SK-N-SH (cell line): ENCODE data around the gene POT1. TPM values are rescaled to one million over a fixed set of nuclear protein-coding genes. Genes with fewer than 3 reads are reported as not detected.

Source experiments
- CTCF ChIA-PET: fragments of 300-600, 350-600 bp; formaldehyde crosslinking; extraction: SDS; loops from one replicate; lab custom pipeline; 2021; lab: Yijun Ruan, JAX
- POLR2A ChIA-PET: fragments of 350-600 bp; sonication (Branson Sonifier 250); formaldehyde crosslinking; extraction: SDS; loops from one replicate; lab custom pipeline; 2020; ENCODE audit warnings: antibody characterized with exemption, inconsistent platforms; lab: Yijun Ruan, JAX
- DNase-seq: peaks from one replicate; pipeline ENCODE4 v3.0.0; 2012
- H2AFZ ChIP-seq: fragments of 200-600 bp; sonication (generic); 2 replicates; pipeline ENCODE4 v1.8.1; 2016; ENCODE audit warnings: antibody characterized with exemption, mild to moderate bottlenecking, low read depth
- H3F3A ChIP-seq: fragments of 200-600 bp; sonication (generic); replicated peaks from 2 replicates; pipeline ENCODE3; 2016; ENCODE audit warnings: antibody characterized with exemption, mild to moderate bottlenecking; ENCODE audit not compliant: insufficient read depth
- H3K27ac ChIP-seq, 2 experiments: fragments of 200-500 bp in 1 of 2; fragments of 200-600 bp in 1 of 2; sonication (Bioruptor generic) in 1 of 2; sonication (generic), shearing (Covaris generic) in 1 of 2; 2 replicates each; pipeline versions ENCODE4 v1.5.1 to v1.6.1; 2014 to 2016; ENCODE audit warnings: low read depth in 2 of 2, inconsistent platforms in 1 of 2, low read length in 1 of 2, mild to moderate bottlenecking in 1 of 2, mixed read lengths in 1 of 2
- H3K27me3 ChIP-seq: fragments of 200-600 bp; sonication (generic), shearing (Covaris generic); 2 replicates; pipeline ENCODE4 v1.6.1; 2016; ENCODE audit warnings: mixed run types; ENCODE audit not compliant: insufficient read depth
- H3K36me3 ChIP-seq, 2 experiments: fragments of 200-500 bp in 1 of 2; fragments of 200-600 bp in 1 of 2; sonication (Bioruptor generic) in 1 of 2; sonication (generic) in 1 of 2; replicated peaks in 1 of 2; 2 replicates each; pipeline versions ENCODE3 to v1.5.1; 2014 to 2016; ENCODE audit warnings: low read length in 1 of 2, mild to moderate bottlenecking in 1 of 2; ENCODE audit not compliant: insufficient read depth in 2 of 2, control insufficient read depth in 1 of 2
- H3K4me1 ChIP-seq, 2 experiments: fragments of 200-500 bp in 1 of 2; fragments of 200-600 bp in 1 of 2; sonication (Bioruptor generic) in 1 of 2; sonication (generic), shearing (Covaris generic) in 1 of 2; 2 replicates each; pipeline versions ENCODE4 v1.5.1 to v1.6.1; 2014 to 2016; ENCODE audit warnings: low read depth in 1 of 2, low read length in 1 of 2, mixed run types in 1 of 2; ENCODE audit not compliant: insufficient read depth in 2 of 2, control insufficient read depth in 1 of 2
- H3K4me2 ChIP-seq: fragments of 200-600 bp; sonication (generic), shearing (Covaris generic); 2 replicates; pipeline ENCODE4 v1.6.1; 2017; ENCODE audit warnings: mixed run types
- H3K4me3 ChIP-seq, 2 experiments: fragments of 200-500 bp in 1 of 2; fragments of 200-600 bp in 1 of 2; sonication (Bioruptor generic) in 1 of 2; sonication (generic), shearing (Covaris generic) in 1 of 2; 2 replicates each; pipeline versions ENCODE4 v1.5.1 to v1.8.1; 2014 to 2016; ENCODE audit warnings: low read depth in 2 of 2, inconsistent platforms in 1 of 2, low read length in 1 of 2, mild to moderate bottlenecking in 1 of 2, mixed read lengths in 1 of 2, moderate library complexity in 1 of 2
- H3K79me2 ChIP-seq: fragments of 200-600 bp; sonication (generic); 2 replicates; pipeline ENCODE4 v1.8.1; 2017; ENCODE audit warnings: mild to moderate bottlenecking; ENCODE audit not compliant: insufficient read depth
- H3K9ac ChIP-seq: fragments of 200-600 bp; sonication (generic); 2 replicates; pipeline ENCODE4 v1.6.1; 2017; ENCODE audit warnings: mixed run types
- H3K9me2 ChIP-seq: fragments of 200-600 bp; sonication (generic); 2 replicates; pipeline ENCODE4 v1.6.1; 2017; ENCODE audit warnings: mixed run types
- H3K9me3 ChIP-seq: fragments of 200-600 bp; sonication (generic); 2 replicates; pipeline ENCODE4 v1.6.1; 2017; ENCODE audit warnings: mixed run types, mild to moderate bottlenecking, moderate library complexity
- H4K20me1 ChIP-seq: fragments of 200-600 bp; sonication (generic); 2 replicates; pipeline ENCODE4 v1.6.1; 2017; ENCODE audit warnings: mild to moderate bottlenecking, mixed run types; ENCODE audit not compliant: insufficient read depth
- CHD2 ChIP-seq: fragments of 150-350 bp; IDR thresholded peaks from 2 replicates; pipeline ENCODE4 v1.6.1; 2018; ENCODE audit warnings: low read length; ENCODE audit not compliant: partially characterized antibody
- EP300 ChIP-seq, 2 experiments: IDR thresholded peaks; 2 replicates each; pipeline versions ENCODE4 v1.4.0 to v1.6.1; 2012; ENCODE audit warnings: borderline replicate concordance in 1 of 2, low read depth in 1 of 2, low read length in 1 of 2
- EZH2phosphoT487 ChIP-seq: fragments of 200-600 bp; sonication (generic); IDR thresholded peaks from 2 replicates; pipeline ENCODE4 v1.6.1; 2017; ENCODE audit warnings: low read depth, mixed run types, mild to moderate bottlenecking, antibody characterized with exemption, moderate library complexity, borderline replicate concordance
- FOSL2 ChIP-seq: IDR thresholded peaks from 2 replicates; pipeline ENCODE4 v1.4.0; 2012; ENCODE audit warnings: low read depth, mild to moderate bottlenecking, moderate library complexity, borderline replicate concordance
- FOXM1 ChIP-seq: IDR thresholded peaks from 2 replicates; pipeline ENCODE4 v1.4.0; 2012; ENCODE audit warnings: low read depth, mild to moderate bottlenecking
- GABPA ChIP-seq: IDR thresholded peaks from 2 replicates; pipeline ENCODE4 v1.4.0; 2012; ENCODE audit warnings: low read depth, mild to moderate bottlenecking
- MXI1 ChIP-seq: IDR thresholded peaks from 2 replicates; pipeline ENCODE4 v1.6.1; 2012; ENCODE audit warnings: mild to moderate bottlenecking, low read depth, low read length, improper control_type of control experiment
- NRF1 ChIP-seq: IDR thresholded peaks from 2 replicates; pipeline ENCODE4 v1.6.1; 2012; ENCODE audit warnings: low read depth, mild to moderate bottlenecking, low read length
- RCOR1 ChIP-seq: fragments of 150-350 bp; IDR thresholded peaks from 2 replicates; pipeline ENCODE4 v1.6.1; 2017; ENCODE audit warnings: antibody characterized with exemption, low read length
- RFX5 ChIP-seq: IDR thresholded peaks from 2 replicates; pipeline ENCODE4 v1.6.1; 2012; ENCODE audit warnings: mild to moderate bottlenecking, improper control_type of control experiment, low read length
- TAF1 ChIP-seq: IDR thresholded peaks from 2 replicates; pipeline ENCODE4 v1.6.1; 2012; ENCODE audit warnings: low read depth, mild to moderate bottlenecking, low read length, moderate library complexity, borderline replicate concordance
- YY1 ChIP-seq: IDR thresholded peaks from 2 replicates; pipeline ENCODE4 v1.4.0; 2012; ENCODE audit warnings: low read depth, mild to moderate bottlenecking
- WGBS: methylation state at CpG from one replicate; pipeline ENCODE4 v1.1.6; 2017; ENCODE audit warnings: low lambda C conversion rate; 5-methylcytosine and 5-hydroxymethylcytosine counted together
- polyA plus RNA-seq, 3 experiments: library from polyadenylated mRNA; depleted of rRNA; stranded (reverse); fragments of >200 nt; gene quantifications; 2 replicates each; pipeline ENCODE4 v1.2.3, GENCODE V29; 2012
- TF ChIP-seq, protein P1 (sequence below): IDR thresholded peaks from 2 replicates; pipeline ENCODE4 v1.4.0; 2012; ENCODE audit warnings: low read depth
- TF ChIP-seq, protein P2 (sequence below): IDR thresholded peaks from 2 replicates; pipeline ENCODE4 v1.4.0; 2012; ENCODE audit warnings: low read depth, borderline replicate concordance
- TF ChIP-seq, protein P3 (sequence below): IDR thresholded peaks from 2 replicates; pipeline ENCODE4 v1.6.1; 2012; ENCODE audit warnings: mild to moderate bottlenecking, low read depth, low read length, moderate library complexity
- TF ChIP-seq, protein P4 (sequence below): IDR thresholded peaks from 2 replicates; pipeline ENCODE4; 2012

POT1 gene
- polyA plus RNA-seq, 1 of the 3 experiments (the other 2 are of a cell fraction), result 18.1 TPM

GRCh38 chr7:124811341-124811740 is 118.3 kb downstream of the POT1 start:
- Histone ChIP-seq H3K4me1 (no peaks in the 10 kb centered on the region; a peak in 1 of 4 replicates), H3K9ac (no peak overlapping the region), H3K36me3 (no peaks in the 10 kb centered on the region), H2AFZ (no peak overlapping the region), H3K9me2 (no peaks in the 10 kb centered on the region), H3K4me2 (no peak overlapping the region), H3F3A (no peaks in the 10 kb centered on the region), H3K79me2 (no peaks in the 10 kb centered on the region), H3K9me3 (no peaks in the 10 kb centered on the region), H3K4me3 (no peak overlapping the region), H3K27me3 (no peaks in the 10 kb centered on the region), H4K20me1 (no peaks in the 10 kb centered on the region), H3K27ac (no peak overlapping the region)
- ChIA-PET POLR2A (no interaction called here), CTCF (no interaction called here)
- WGBS, result 58% methylated on average over 1 of the region's 1 CpG
- TF ChIP-seq, protein P1, sequence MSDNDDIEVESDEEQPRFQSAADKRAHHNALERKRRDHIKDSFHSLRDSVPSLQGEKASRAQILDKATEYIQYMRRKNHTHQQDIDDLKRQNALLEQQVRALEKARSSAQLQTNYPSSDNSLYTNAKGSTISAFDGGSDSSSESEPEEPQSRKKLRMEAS, result no peak
- no peak for DNase-seq

GRCh38 chr7:124810605-124811004 is 119.0 kb downstream of the POT1 start:
- H3K4me2 ChIP-seq, result no peak overlapping the region
- H3K9me3 ChIP-seq, result no peaks in the 10 kb centered on the region
- H3K36me3 ChIP-seq, result no peaks in the 10 kb centered on the region
- no peaks in the 10 kb centered on the region for H4K20me1 ChIP-seq
- ChIA-PET POLR2A (no interaction called here), CTCF (no interaction called here)
- no peak overlapping the region for H3K27ac ChIP-seq
- 45% methylated on average over 3 of the region's 3 CpGs for WGBS
- H3K27me3 ChIP-seq, result no peaks in the 10 kb centered on the region
- no peak overlapping the region for H3K9ac ChIP-seq
- no peaks in the 10 kb centered on the region for H3K9me2 ChIP-seq
- no peaks in the 10 kb centered on the region for H3K79me2 ChIP-seq
- no peak for DNase-seq
- no peak overlapping the region for H3K4me3 ChIP-seq
- no peak for TF ChIP-seq FOSL2
- no peak for TF ChIP-seq RCOR1
- no peak for TF ChIP-seq EP300 (IDR thresholded peaks at IDR 0.05; ENCODE audit: borderline replicate concordance in 1 of 2, low read depth in 1 of 2, low read length in 1 of 2)
- TF ChIP-seq CHD2, result no peak
- no peak for TF ChIP-seq TAF1
- TF ChIP-seq, protein P1, result no peak
- TF ChIP-seq EZH2phosphoT487, result no peak
- no peak for TF ChIP-seq RFX5
- no peak for TF ChIP-seq YY1
- no peak for TF ChIP-seq MXI1
- TF ChIP-seq, protein P2, sequence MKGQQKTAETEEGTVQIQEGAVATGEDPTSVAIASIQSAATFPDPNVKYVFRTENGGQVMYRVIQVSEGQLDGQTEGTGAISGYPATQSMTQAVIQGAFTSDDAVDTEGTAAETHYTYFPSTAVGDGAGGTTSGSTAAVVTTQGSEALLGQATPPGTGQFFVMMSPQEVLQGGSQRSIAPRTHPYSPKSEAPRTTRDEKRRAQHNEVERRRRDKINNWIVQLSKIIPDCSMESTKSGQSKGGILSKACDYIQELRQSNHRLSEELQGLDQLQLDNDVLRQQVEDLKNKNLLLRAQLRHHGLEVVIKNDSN, result no peak
- TF ChIP-seq FOXM1, result no peak
- TF ChIP-seq GABPA, result no peak
- TF ChIP-seq, protein P3, sequence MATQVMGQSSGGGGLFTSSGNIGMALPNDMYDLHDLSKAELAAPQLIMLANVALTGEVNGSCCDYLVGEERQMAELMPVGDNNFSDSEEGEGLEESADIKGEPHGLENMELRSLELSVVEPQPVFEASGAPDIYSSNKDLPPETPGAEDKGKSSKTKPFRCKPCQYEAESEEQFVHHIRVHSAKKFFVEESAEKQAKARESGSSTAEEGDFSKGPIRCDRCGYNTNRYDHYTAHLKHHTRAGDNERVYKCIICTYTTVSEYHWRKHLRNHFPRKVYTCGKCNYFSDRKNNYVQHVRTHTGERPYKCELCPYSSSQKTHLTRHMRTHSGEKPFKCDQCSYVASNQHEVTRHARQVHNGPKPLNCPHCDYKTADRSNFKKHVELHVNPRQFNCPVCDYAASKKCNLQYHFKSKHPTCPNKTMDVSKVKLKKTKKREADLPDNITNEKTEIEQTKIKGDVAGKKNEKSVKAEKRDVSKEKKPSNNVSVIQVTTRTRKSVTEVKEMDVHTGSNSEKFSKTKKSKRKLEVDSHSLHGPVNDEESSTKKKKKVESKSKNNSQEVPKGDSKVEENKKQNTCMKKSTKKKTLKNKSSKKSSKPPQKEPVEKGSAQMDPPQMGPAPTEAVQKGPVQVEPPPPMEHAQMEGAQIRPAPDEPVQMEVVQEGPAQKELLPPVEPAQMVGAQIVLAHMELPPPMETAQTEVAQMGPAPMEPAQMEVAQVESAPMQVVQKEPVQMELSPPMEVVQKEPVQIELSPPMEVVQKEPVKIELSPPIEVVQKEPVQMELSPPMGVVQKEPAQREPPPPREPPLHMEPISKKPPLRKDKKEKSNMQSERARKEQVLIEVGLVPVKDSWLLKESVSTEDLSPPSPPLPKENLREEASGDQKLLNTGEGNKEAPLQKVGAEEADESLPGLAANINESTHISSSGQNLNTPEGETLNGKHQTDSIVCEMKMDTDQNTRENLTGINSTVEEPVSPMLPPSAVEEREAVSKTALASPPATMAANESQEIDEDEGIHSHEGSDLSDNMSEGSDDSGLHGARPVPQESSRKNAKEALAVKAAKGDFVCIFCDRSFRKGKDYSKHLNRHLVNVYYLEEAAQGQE, result no peak
- TF ChIP-seq, protein P4, sequence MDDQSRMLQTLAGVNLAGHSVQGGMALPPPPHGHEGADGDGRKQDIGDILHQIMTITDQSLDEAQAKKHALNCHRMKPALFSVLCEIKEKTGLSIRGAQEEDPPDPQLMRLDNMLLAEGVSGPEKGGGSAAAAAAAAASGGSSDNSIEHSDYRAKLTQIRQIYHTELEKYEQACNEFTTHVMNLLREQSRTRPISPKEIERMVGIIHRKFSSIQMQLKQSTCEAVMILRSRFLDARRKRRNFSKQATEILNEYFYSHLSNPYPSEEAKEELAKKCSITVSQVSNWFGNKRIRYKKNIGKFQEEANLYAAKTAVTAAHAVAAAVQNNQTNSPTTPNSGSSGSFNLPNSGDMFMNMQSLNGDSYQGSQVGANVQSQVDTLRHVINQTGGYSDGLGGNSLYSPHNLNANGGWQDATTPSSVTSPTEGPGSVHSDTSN, result no peak
- TF ChIP-seq NRF1, result no peak
- no peak overlapping the region for H2AFZ ChIP-seq
- no peaks in the 10 kb centered on the region; a peak in 1 of 4 replicates for H3K4me1 ChIP-seq
- H3F3A ChIP-seq, result no peaks in the 10 kb centered on the region
